HCT116 (cell line): ENCODE measurements around the gene ZNF750.
A peak's percentile ranks its signal among the peaks of the same experiment; 100 is the strongest.

Experiments used
- SRF ChIP-seq: IDR thresholded peaks from 2 replicates; pipeline ENCODE4 v1.6.1; 2012; ENCODE audit warnings: low read depth
- TF ChIP-seq, protein P1 (sequence below), 3 experiments: fragments of 200-600 bp in 1 of 3; sonication (generic) in 1 of 3; IDR thresholded peaks in 2 of 3; conservative IDR thresholded peaks in 1 of 3; 2 replicates each; pipeline ENCODE4 v1.5.1; 2012 to 2017; ENCODE audit warnings: low read depth in 2 of 3, low read length in 2 of 3, antibody characterized with exemption in 1 of 3, borderline replicate concordance in 1 of 3, control low read depth in 1 of 3, mild to moderate bottlenecking in 1 of 3, mixed read lengths in 1 of 3, mixed run types in 1 of 3, moderate library complexity in 1 of 3; ENCODE audit not compliant: insufficient read depth in 1 of 3

DNA sequence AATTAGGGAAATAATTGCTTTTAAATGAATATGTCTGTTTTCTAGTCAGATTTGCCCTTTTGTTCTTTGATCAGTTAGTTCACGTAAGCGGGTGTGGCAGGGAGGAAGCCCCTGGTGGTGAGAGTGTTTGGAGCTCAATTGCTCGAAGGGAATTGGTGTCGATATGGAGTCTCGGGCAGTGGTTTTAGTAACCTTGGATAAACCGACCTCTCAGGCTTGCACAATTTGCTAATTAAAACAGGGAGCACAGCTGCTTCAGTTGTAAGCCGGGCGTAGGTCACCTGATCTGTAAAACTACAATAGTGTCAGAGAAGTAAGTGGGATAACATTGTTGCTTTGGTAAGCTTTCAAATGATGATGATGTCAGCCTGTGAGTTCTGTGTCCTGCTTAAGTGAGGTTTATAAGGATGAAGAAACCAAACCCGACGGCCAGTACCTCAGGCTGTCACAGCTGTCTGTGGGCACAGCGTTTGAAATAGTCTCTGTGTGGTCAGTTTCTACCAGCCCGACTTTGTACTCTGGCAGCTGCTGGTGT, 2.9 kb downstream of the ZNF750 start:
- TF ChIP-seq, protein P1, sequence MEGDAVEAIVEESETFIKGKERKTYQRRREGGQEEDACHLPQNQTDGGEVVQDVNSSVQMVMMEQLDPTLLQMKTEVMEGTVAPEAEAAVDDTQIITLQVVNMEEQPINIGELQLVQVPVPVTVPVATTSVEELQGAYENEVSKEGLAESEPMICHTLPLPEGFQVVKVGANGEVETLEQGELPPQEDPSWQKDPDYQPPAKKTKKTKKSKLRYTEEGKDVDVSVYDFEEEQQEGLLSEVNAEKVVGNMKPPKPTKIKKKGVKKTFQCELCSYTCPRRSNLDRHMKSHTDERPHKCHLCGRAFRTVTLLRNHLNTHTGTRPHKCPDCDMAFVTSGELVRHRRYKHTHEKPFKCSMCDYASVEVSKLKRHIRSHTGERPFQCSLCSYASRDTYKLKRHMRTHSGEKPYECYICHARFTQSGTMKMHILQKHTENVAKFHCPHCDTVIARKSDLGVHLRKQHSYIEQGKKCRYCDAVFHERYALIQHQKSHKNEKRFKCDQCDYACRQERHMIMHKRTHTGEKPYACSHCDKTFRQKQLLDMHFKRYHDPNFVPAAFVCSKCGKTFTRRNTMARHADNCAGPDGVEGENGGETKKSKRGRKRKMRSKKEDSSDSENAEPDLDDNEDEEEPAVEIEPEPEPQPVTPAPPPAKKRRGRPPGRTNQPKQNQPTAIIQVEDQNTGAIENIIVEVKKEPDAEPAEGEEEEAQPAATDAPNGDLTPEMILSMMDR (IDR thresholded peaks at IDR 0.05 in 2 of 3, conservative IDR thresholded peaks at IDR 0.05 in 1 of 3; ENCODE audit: borderline replicate concordance in 1 of 3, insufficient read depth in 1 of 3, low read depth in 2 of 3, low read length in 2 of 3) = peak in 2 of 3 experiments; percentile 25 to 43; a peak in 3 of 6 replicates
- TF ChIP-seq SRF = no peak
